Ascending aorta (tissue), 2 donors: ENCODE results near the gene FOXL1. TPM values are rescaled to one million over a fixed set of nuclear protein-coding genes. Genes with fewer than 3 reads are reported as not detected.

Source experiments
- DNase-seq, 2 donors: peaks; one replicate each; pipeline ENCODE4 v3.0.0-alpha.2; 2019; ENCODE audit warnings: low spot score in 2 of 2
- H3K27ac ChIP-seq, 2 donors: fragments of 200-600 bp; sonication (generic); one replicate each; pipeline ENCODE4 v1.5.1; 2016 to 2017; ENCODE audit warnings: mild to moderate bottlenecking in 1 of 2
- H3K27me3 ChIP-seq: fragments of 200-600 bp; sonication (generic); one replicate; pipeline ENCODE4 v1.5.1; 2017
- H3K36me3 ChIP-seq, 2 donors: fragments of 200-600 bp; sonication (generic); one replicate each; pipeline ENCODE4 v1.5.1; 2016
- H3K4me1 ChIP-seq, 2 donors: fragments of 200-600 bp; sonication (generic); one replicate each; pipeline ENCODE4 v1.5.1; 2016 to 2017; ENCODE audit warnings: mild to moderate bottlenecking in 1 of 2
- H3K4me3 ChIP-seq, 2 donors: fragments of 200-600 bp; sonication (generic); one replicate each; pipeline ENCODE4 v1.5.1; 2016 to 2017; ENCODE audit warnings: mild to moderate bottlenecking in 1 of 2
- H3K9me3 ChIP-seq, 2 donors: fragments of 200-600 bp; sonication (generic); one replicate each; pipeline ENCODE4 v1.5.1; 2016
- CTCF ChIP-seq, 3 experiments: fragments of 200-600 bp in 2 of 3; fragments of 450-650 bp in 1 of 3; sonication (generic) in 2 of 3; IDR thresholded peaks; one replicate each; pipeline ENCODE4 v1.5.1; 2016 to 2019; ENCODE audit warnings: antibody characterized with exemption in 3 of 3, mild to moderate bottlenecking in 1 of 3, moderate library complexity in 1 of 3
- intact Hi-C: fragments of 100-400 bp; cut with DNase I; formaldehyde crosslinking; loops from one replicate; pipeline ENCODE4 v1.15.1; 2023
- total RNA-seq: library from RNA; depleted of rRNA; stranded (reverse); fragments of >200 nt; gene quantifications from one replicate; pipeline ENCODE4 v1.1.0, GENCODE V29; 2016

The FOXL1 gene
- total RNA-seq, 1 donor from 2014 or later = 35.7 TPM

- peak in 1 of 2 donors; percentile 72 for DNase-seq
- peaks cover 7 to 53% of the 10 kb centered on the region in 2 donors for H3K4me1 ChIP-seq
- H3K4me3 ChIP-seq = peak overlapping the region; percentile 57 to 79
- H3K27me3 ChIP-seq = no peaks in the 10 kb centered on the region
- H3K27ac ChIP-seq = peak overlapping the region; percentile 91 to 99
- peaks cover 0 to 10% of the 10 kb centered on the region in 2 donors for H3K36me3 ChIP-seq
- intact Hi-C loops = loop anchor here (2.0 to 5.0 kb wide), 2 partner anchors 104 to 256 kb away; no protein-coding TSS in a partner anchor
- no peaks in the 10 kb centered on the region for H3K9me3 ChIP-seq
- no peak for TF ChIP-seq CTCF (IDR thresholded peaks at IDR 0.05)
Observed at GRCh38 chr16:86576591-86577313, 1.6 kb upstream of the FOXL1 start.

GRCh38 chr16:86577314-86577971 lies 906 bp upstream of the FOXL1 start:
- Histone ChIP-seq H3K27me3 (no peaks in the 10 kb centered on the region), H3K4me3 (peak overlapping the region; percentile 57 to 79), H3K4me1 (peaks cover 7 to 56% of the 10 kb centered on the region in 2 donors), H3K36me3 (peaks cover 0 to 8% of the 10 kb centered on the region in 2 donors), H3K9me3 (no peaks in the 10 kb centered on the region), H3K27ac (peak overlapping the region; percentile 91 to 99)
- intact Hi-C loops = loop anchor here (2.0 to 5.0 kb wide), 2 partner anchors 103 to 255 kb away; no protein-coding TSS in a partner anchor
- no peak for TF ChIP-seq CTCF (IDR thresholded peaks at IDR 0.05)
- peak in 1 of 2 donors; percentile 74 for DNase-seq

GRCh38 chr16:86578611-86579267 lies 390 bp downstream of the FOXL1 start:
- intact Hi-C loops = loop anchor here (2.0 to 5.0 kb wide), 2 partner anchors 14 to 254 kb away; no protein-coding TSS in a partner anchor

GRCh38 chr16:86579268-86580062 lies 1.1 kb downstream of the FOXL1 start:
- no peaks in the 10 kb centered on the region for H3K9me3 ChIP-seq
- H3K4me3 ChIP-seq = peak overlapping the region; percentile 44 to 79
- intact Hi-C loops = loop anchor here (2.0 to 5.0 kb wide), 3 partner anchors 15 to 253 kb away; no protein-coding TSS in a partner anchor
- no peak for DNase-seq
- TF ChIP-seq CTCF (IDR thresholded peaks at IDR 0.05) = no peak
- H3K27me3 ChIP-seq = no peaks in the 10 kb centered on the region
- H3K27ac ChIP-seq = peak overlapping the region; percentile 91 to 99
- peaks cover 16 to 54% of the 10 kb centered on the region in 2 donors for H3K4me1 ChIP-seq
- H3K36me3 ChIP-seq = peaks cover 0 to 11% of the 10 kb centered on the region in 2 donors

More at GRCh38 chr16:86578611-86579267, 390 bp downstream of the FOXL1 start:
- peak overlapping the region; percentile 44 to 79 for H3K4me3 ChIP-seq
- no peak for DNase-seq
- no peaks in the 10 kb centered on the region for H3K27me3 ChIP-seq
- no peak for TF ChIP-seq CTCF (IDR thresholded peaks at IDR 0.05)
- H3K4me1 ChIP-seq = peaks cover 9 to 54% of the 10 kb centered on the region in 2 donors
- peak overlapping the region; percentile 91 to 99 for H3K27ac ChIP-seq
- H3K36me3 ChIP-seq = peaks cover 0 to 8% of the 10 kb centered on the region in 2 donors
- no peaks in the 10 kb centered on the region for H3K9me3 ChIP-seq
